Dermis microvascular lymphatic vessel endothelial cell (primary cell): ENCODE data around the gene TMEM80. TPM values are rescaled to one million over a fixed set of nuclear protein-coding genes. Genes with fewer than 3 reads are reported as not detected.
"Not testable (repeated sequence)": the region's sequence is repeated elsewhere in the genome, so short reads cannot be mapped to it uniquely, and the experiment has no call there.

ENCODE experiments used
- DNase-seq, 2 donors: peaks; one replicate each; pipeline versions ENCODE4 v3.0.0 to v3.0.0-alpha.2; 2010; ENCODE audit warnings: low read depth in 2 of 2
- total RNA-seq: library from RNA; depleted of rRNA; stranded (reverse); fragments of >200 nt; gene quantifications from 2 replicates; pipeline ENCODE4 v1.2.1, GENCODE V29; 2014

TMEM80 gene
- total RNA-seq, 1 donor from 2014 or later = 7.6 TPM

DNA sequence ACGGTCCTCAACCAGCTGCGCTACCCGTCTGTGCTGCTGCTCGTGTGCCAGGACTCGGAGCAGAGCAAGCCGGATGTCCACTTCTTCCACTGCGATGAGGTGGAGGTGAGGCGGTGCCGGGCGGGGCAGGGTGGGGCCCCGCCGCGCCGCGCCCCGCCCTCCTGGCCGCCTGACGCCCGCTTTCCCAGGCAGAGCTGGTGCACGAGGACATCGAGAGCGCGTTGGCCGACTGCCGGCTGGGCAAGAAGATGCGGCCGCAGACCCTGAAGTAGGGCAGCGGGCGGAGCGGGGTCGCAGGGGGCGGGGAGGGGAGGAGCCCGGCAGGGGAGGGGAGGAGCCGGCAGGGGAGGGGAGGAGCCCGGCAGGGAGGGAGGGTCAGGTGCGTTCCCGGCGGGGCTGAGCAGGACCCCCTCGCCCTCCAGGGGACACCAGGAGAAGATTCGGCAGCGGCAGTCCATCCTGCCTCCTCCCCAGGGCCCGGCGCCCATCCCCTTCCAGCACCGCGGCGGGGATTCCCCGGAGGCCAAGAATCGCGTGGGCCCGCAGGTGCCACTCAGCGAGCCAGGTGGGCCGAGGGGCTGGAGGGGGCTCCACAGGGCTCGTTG is 25.1 kb downstream of the TMEM80 start:
- DNase-seq = peak; percentile 41 to 51

DNA sequence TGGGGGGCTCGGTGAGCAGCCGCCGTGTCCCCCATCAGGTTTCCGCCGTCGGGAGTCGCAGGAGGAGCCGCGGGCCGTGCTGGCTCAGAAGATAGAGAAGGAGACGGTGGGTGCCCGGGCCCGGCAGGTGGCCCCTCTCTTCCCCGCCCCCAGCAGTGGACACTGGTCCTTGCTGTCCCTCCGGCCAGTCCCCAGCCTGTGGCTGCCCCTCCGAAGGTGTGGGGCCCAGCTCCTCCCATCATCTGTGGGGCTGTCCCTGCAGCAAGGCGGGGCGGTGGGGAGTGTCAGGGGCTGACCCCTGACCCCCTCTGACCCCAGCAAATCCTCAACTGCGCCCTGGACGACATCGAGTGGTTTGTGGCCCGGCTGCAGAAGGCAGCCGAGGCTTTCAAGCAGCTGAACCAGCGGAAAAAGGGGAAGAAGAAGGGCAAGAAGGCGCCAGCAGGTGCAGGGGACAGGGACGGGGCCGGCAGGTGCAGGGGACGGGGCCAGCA is 25.7 kb downstream of the TMEM80 start:
- DNase-seq = no peak

DNA sequence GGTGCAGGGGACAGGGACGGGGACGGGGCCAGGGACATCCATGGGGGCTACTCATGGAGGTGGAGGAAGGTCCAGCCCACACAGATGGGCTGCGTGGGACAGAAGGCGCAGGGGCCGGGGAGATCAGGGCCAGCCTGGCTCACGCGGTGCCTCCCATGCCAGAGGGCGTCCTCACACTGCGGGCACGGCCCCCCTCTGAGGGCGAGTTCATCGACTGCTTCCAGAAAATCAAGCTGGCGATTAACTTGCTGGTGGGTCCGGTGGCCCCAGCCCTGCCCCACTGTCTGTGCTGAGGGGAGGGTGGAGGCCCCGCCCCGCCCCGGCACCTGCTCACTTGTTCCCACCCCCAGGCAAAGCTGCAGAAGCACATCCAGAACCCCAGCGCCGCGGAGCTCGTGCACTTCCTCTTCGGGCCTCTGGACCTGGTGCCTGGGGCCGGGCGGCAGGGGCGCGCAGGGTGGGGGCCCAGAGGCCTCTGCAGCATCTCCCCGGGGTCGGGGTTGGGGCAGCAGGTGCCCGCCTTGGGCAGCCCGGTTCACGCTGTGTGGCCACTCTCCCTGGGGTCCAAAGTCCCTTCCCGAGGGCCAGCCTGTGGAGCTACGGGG is 26.2 kb downstream of the TMEM80 start:
- no peak for DNase-seq

DNA sequence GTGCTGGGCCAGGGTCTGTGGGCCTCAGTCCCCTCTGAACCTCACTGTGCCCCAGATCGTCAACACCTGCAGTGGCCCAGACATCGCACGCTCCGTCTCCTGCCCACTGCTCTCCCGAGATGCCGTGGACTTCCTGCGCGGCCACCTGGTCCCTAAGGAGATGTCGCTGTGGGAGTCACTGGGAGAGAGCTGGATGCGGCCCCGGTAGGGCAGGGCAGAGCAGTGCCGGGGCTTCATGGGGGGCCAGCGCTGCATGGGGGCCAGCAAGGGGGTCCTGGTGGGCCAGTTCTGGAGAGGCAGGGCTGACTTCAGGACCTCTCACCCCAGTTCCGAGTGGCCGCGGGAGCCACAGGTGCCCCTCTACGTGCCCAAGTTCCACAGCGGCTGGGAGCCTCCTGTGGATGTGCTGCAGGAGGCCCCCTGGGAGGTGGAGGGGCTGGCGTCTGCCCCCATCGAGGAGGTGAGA is 26.8 kb downstream of the TMEM80 start:
- no peak for DNase-seq

- peak; percentile 55 to 66 for DNase-seq
Measured at GRCh38 chr11:723120-723883, 27.7 kb downstream of the TMEM80 start.

DNA sequence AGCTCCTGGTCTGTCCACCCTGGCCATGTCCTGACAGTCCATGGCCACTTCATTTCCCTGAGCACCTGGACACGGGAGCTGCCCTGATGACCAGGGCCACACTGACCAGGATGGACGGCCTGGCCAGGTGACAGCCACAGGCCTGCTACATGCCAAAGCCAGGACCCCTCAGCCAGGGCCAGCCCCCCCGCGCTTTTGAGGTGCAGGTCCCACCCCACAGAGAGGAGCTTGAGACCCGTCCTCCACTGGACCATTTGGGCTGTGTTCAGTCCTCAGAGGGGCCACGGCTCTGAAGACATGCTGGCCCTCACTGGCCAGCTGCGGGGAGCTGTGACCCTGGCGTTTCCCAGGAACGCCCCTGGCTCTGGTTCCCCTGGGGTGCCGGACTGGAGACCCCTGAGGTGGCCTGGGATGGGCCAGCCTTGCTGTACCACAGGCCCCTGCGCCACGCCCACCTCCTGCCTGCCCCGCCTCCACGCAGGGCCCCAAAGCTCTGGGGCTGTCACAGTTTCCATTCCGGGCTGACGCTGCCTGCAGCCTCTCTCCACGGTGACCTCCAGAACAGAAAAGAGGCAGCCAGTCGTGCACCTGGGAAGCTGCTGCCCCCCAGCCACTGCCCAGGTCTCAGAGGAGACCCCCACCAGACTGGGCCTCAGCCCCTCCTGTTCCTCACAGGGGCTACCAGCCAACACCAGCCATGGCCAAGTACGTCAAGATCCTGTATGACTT is 28.6 kb downstream of the TMEM80 start:
- DNase-seq = no peak

DNA sequence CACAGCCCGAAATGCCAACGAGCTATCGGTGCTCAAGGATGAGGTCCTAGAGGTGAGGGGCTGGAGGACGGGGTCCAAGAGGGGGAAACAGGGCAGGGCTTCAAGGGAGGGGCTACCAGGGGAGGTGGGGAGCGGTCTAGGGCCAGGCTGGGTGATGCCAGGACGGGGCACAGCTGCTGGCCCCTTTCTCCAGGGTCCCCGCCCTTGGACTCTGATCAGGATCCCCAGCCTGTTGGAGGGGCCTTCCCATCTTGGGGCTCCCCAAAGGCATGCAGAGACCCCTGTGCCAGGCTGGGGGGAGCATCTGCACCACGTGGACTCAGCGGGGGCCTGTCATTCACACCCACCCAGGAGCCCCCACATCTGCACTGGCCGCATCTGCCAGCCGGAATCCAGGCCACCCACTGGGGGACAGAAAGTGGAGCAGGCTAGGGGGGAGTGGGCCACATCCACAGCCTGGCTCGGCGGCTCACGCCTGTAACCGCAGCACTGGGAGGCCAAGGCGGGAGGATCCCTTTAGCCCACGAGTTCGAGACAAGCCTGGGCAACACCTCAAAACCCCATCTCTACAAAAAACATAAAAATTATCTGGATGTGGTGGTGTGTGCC is 29.3 kb downstream of the TMEM80 start:
- DNase-seq = no peak

DNA sequence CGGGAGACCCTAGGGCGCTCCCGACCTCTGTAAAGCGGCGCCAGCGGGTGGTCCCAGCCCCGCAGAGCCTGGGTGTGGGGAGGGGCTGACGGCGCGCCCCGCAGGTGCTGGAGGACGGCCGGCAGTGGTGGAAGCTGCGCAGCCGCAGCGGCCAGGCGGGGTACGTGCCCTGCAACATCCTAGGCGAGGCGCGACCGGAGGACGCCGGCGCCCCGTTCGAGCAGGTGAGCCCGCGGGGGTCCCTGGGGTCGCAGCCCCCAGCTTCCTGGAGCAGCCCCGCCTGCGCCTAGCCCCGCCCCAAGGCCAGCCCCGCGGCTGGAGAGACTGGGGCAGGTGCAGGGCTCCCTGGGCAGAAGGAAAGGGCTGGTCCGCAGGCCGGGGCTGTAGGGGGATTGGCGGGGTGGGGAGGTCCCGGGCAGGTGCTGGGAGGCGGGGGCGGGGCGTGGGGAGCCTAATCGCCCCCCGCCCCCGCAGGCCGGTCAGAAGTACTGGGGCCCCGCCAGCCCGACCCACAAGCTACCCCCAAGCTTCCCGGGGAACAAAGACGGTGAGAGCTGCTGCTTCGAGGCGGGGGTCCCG is 30.1 kb downstream of the TMEM80 start:
- DNase-seq = no peak

- peak; percentile 48 to 58 for DNase-seq
Measured at GRCh38 chr11:726278-727220, 30.9 kb downstream of the TMEM80 start.

- no peak for DNase-seq
Measured at GRCh38 chr11:727281-727701, 31.7 kb downstream of the TMEM80 start.

DNA sequence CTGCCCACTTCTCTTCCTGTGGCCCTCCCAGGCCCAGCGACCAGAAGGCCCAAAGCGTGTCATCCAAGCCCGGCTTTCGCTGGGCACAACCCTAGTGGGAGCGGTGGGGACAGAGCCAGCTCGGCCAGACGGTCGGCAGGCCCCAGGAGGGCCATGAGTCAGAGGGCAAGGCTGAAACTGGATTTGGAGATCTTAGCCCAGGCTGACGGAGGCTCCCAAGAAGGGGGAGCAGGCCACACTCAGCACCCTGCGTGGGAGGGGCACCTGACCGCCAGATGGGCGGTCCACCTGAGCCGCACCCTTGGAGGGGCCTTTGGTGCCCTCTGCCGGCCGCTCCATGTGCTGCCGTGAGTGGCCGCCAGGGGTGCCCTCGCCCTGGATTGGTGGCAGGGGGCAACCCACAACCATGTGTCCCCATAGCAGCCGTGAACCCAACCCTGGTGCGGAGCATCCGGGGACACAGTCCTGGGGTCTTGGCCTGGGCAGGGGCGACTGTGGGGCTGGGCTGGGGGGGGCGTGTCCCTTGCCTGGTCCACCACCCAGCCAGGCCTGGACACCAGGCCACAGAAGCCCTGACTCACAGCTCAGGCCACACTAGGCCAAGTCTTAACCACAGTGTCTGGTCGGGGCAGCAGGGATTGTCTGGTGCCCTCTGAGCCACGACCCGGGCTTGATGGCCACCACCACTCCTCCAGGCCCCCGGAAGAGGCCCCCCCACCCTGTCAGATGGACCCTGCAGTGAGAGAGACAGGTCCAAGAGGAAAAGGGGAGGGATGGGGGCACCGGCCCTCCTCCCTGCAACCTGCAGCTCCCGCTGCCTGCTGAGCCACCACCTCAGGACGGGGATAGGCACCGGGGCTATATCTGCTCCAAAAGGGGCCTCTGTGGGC is 32.5 kb downstream of the TMEM80 start:
- DNase-seq = peak in 1 of 2 donors; percentile 63

- no peak for DNase-seq
Measured at GRCh38 chr11:728901-729491, 33.4 kb downstream of the TMEM80 start.

DNA sequence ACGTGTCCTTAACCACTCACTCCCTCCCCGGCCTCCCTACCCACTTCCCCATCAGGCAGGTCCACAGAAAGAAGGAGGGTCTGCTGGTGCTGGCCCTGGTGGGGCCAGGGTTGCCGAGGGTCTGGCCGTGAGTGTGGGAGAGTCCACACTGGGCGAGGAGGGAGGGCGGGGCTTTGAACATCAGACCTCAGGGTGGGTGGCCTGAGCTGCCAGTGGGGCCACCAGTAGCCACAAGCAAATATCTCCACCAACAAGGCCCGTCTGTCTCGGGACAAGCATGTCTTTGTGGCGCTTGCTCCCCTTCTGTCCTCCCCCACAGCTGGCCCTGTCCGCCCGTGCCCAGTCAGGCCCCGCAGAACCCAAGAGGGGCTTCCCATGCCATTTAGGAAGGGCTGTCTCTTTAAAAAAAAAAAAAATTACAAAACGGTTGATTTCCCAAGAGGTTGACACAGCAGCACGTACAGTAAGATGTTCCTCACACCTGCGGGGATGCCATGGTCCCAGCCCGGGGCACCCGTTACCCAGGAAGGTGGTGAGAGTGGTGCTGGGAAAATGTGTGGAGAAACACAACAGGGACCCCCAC is 34.0 kb downstream of the TMEM80 start:
- no peak for DNase-seq

DNA sequence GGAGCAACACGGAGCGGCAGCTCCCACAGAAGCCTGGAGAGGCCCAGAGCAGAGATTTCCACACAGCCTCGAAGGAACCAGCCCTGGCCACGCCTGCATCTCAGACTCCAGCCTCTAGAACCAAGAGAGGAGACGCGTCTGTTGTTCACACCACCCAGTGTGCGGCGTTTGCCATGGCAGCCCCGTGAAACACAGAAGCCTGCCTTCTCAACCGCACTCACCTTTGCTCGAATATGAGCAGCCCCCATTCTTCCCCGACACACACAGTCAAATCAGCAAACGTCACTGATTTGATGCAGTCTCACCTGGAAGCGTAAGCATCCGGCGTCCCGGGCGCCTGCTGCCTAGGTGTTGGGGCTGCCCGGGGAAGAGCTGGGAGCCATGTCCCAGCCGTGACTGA is 37.5 kb downstream of the TMEM80 start:
- DNase-seq = no peak

- DNase-seq = not testable (repeated sequence)
Measured at GRCh38 chr11:734541-734940, 38.9 kb downstream of the TMEM80 start.

DNA sequence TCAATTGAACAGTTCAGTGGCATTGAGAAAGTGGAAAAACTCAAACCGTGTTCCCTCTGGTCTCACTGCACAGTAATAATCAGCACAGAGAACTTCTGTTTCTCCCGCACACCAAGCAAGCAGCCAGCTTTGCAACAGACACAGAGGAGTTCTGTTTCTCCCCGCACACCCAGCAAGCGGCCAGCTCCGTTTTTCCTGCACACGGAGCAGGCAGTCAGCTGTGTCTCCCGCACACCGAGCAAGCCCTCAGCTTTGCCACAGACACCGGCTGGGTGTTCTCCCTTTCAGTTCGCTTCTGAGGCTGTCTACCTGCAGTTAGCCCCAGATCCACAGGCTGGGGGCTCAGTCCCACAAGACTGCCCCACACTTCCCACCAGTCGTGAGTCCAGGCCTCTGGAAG is 41.8 kb downstream of the TMEM80 start:
- no peak for DNase-seq

GRCh38 chr11:737899-738298 is 42.3 kb downstream of the TMEM80 start:
- not testable (repeated sequence) for DNase-seq

DNA sequence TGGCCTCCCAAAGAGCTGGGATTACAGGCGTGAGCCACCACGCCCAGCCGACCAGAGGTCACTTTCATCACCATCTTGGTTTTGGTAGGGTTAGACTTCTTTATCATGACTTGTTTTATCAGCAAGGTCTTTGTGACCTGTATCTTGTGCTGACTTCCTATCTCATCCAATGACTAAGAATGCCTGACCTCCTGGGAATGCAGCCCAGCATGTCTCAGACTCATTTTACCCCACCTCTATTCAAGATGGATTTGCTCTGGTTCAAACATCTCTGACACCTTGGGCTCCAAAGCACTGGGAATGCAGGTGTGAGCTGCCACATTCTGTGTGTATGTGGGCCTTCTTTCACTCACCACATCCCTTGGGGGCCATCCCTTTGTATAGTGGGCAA is 46.5 kb downstream of the TMEM80 start:
- DNase-seq = no peak
